Superior temporal gyrus (tissue), 1 donor: ENCODE measurements around the gene G6PC1.

Experiments used
- DNase-seq: peaks from one replicate; pipeline ENCODE4 v3.0.0-alpha.2; 2016; ENCODE audit errors: extremely low spot score

The G6PC1 gene

DNA sequence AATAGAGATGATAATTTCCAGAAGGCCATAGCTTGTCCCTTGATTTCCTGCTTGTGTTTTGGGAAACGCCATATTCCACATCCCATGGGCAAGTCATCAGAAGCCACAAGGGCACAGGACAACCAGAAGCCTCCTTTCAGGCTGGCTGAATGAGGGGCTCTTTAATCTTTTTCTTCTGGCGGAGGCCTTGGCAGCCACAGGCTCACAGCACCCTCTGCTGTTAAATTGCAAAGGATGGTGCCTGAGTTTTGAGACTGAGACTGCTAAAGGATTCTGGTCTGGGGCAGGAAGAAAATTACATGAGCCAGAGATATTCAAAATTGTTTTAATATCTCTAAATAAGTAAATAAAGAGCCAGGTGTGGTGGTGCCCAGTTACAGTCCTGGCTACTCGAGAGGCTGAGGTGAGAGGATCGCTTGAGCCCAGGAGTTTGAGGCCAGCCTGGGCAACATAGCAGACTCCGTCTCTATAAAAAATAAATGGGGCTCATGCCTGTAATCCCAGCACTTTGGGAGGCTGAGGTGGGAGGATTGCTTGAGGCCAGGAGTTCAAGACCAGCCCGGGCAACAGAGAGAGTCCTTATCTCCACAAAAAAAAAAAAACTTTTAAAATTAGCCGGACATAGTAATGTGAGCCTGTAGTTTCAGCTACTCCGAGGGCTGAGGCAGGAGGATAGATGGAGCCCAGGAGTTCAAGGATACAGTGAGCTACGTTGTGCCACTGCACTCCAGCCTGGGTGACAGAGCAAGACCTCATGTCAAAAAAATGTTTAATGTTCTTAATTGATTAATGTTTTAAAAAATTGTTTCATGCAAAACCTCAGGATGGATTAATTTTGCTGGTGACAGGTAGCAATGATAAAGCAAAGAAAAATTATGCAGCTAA, 37.4 kb downstream of the G6PC1 start:
- peak; percentile 71 for DNase-seq

DNA sequence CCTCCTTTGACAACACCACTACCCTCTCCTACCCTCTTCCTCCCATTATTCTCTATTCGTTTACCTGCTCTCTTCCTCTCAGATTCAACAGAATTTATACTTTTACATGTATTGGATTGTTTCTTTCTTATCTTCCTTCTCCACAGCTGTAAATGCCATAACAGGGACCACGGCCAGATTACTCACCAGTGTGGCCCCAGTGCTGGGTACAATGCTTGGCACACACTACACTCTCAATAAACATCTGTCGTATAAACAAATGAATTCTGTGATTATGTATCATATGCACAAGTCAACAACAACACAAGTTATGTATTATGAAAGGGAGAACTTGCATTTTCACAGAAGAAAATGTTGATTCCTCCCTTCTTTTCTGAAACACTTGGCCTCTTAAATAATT, 43.6 kb downstream of the G6PC1 start:
- no peak for DNase-seq

DNA sequence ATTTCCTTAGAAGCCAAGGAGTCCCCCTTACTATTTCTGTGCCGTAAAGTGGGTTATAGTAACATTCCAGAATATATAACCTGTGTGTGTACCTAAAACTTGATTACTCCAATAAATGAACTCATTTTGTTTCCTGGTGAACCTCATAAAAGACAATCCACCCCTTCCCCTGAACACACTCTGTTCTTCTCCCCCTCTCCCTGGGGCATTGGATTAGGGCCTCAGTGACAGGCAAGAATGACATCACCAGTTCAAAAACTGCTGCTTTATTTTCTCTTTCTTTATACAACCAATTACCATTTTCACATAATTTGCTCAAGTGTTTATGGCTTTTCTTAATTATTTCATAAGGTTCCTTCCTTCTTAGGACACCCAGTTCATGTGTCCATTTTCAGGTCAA, 46.2 kb downstream of the G6PC1 start:
- no peak for DNase-seq

DNA sequence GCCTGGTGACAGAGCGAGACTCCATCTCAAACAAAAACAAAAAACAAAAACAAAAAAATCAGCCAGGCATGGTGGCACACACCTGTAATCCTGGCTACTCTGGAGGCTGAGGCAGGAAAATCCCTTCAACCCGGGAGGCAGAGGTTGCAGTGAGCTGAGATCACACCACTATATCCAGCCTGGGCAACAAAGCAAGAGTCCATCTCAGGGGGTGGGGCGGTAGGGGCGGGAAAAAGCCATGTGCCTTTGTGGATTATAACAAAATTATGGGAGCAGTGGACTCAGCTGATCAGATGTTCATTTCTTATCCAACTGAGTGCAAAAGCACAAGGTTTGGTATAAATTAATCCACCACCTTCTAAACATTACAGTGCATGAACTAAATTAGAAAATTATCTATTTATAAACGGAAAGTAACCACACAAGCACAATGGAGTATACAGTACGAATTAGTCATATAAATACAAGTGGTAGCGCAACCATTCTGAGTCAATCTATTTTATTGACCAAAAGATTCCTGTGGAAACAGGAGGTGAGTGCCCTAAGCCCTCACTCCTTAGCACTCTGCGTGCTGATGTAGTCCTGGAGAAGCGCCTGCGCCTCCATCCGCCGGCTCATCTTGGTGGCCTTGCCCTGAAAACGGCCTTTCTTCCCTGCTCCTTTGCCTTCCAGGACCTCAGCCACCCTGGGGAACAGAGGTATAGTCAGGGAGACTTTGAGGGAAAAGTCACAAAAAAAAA, 49.6 kb downstream of the G6PC1 start:
- no peak for DNase-seq
